Inflammatory macrophage treated with lipopolysaccharide for 1 hour (primary cell): ENCODE data around the gene RPS26.
A peak's percentile ranks its signal among the peaks of the same experiment; 100 is the strongest.
"Not testable (repeated sequence)": the region's sequence is repeated elsewhere in the genome, so short reads cannot be mapped to it uniquely, and the experiment has no call there.

Source experiments
- DNase-seq, 2 donors: peaks; one replicate each; pipeline ENCODE4 v3.0.0-alpha.2; 2020 to 2022

Gene RPS26

DNA sequence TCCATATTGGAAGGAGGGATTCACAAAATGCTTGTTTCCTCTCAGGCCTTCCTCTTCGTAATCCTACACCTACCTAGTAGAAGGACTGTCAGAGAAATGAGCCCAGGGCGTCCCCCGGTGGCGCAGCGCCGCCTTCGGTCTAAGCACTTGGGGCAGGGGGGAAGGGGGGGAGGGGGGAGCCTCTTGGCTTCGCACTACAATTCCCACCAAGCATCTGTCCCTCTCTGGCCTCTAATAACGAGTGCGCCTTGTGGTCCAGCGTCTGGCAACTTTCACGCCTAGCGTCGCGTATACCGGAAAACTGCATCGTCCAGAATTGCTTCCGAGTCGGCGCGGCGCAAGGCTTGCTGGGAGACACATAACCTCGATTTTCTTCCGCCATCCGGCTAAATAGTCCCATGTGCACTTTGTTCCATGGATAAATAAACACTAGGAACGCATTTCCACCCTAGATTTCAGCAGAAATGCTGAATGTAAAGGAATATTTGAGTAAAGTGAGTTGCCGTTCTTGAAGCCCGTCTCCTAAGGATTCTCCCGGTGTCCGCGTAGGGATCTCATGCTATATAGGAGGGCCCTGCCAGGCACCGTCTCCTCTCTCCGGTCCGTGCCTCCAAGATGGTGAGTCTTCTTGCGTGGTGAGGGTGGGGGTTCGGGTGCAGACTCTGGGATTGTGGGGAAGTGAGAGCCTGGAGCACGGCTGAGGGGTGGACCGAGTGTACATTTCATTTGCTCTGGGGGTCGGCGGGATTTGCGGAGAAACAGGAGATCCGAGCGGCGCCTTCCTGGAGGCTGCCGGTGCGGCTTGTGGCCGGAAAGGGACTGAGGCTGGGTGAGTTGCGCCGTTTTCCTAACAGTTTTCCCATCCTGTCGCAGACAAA lies at the start of gene RPS26:
Gene RPS26 (plus strand): TSS at position 367 of the 878 bp plus-strand sequence. CDS start 249 bp downstream, at position 616.
- peak; percentile 92 to 93 for DNase-seq

DNA sequence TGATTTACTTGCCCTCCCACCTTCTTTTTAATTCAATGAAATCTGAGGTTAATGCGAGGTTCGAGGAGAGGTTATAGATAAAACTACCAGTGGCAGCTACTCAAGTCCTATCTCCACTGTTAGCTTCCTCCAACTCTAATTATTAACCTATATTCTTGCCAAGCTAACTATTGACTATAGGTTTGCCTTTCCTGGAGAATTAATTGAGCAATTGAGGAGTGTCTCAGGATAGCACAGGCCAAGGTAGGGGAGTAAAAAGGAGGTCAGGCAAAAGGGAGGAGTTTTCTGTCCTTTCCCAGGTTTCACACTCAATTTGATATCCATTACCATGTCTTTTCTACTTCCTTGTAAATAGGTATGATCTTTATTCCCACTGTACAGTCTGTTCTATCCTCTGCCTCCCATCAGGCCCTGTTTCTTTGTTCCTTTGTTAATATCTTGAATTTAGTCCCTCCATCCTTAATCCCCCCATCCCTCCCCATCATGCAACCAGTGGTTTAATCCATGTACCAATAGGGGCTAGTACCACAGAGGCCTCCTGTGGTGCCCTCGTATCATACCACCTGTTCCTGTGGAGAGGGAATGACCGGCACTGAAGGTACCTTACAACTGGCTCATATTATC lies 48.4 kb upstream of the RPS26 start:
- DNase-seq, result no peak

DNA sequence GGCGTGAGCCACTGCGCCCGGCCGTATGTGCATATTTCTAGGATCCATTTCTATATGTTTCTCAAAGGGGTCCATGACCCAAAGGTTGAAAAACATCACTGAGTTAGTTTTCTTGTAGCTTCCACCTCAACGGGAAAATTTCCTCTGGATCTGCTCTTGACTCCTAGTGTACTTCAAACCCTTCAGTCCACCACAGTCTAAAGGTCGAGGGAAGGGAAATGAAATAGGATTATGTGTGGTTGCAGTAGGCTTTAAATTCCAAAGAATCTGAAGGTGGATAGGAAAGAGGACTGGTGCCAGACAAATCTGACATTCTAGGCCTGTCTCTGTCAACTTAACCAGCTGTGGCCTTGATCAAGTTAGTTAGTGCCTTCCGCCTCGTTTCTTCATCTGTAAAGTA lies 46.4 kb upstream of the RPS26 start:
- DNase-seq, result no peak

DNA sequence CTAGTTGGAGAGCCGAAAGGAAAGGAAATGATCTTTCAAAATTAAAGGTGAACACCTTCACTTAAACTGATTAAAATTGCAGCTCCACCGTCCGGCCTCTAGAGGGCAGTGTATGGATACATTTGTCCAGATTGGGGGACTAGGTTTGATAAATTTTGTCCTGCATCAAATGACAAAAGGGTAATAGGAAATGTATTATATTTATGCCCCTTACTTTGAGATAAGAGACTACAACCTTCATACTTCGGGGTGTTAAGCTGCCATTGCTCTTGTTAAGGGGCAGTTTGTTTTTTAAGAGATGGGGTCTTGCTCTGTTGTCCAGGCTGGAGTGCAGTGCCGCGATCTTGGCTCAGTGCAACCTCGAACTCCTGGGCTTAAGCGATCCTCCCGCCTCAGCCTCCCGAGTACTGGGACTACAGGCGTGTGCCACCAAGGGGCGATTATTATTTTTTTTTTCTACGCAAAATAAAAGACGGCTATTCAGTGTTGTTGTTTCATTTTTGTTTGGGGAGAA lies 45.5 kb upstream of the RPS26 start:
- DNase-seq, result peak; percentile 44 to 83

DNA sequence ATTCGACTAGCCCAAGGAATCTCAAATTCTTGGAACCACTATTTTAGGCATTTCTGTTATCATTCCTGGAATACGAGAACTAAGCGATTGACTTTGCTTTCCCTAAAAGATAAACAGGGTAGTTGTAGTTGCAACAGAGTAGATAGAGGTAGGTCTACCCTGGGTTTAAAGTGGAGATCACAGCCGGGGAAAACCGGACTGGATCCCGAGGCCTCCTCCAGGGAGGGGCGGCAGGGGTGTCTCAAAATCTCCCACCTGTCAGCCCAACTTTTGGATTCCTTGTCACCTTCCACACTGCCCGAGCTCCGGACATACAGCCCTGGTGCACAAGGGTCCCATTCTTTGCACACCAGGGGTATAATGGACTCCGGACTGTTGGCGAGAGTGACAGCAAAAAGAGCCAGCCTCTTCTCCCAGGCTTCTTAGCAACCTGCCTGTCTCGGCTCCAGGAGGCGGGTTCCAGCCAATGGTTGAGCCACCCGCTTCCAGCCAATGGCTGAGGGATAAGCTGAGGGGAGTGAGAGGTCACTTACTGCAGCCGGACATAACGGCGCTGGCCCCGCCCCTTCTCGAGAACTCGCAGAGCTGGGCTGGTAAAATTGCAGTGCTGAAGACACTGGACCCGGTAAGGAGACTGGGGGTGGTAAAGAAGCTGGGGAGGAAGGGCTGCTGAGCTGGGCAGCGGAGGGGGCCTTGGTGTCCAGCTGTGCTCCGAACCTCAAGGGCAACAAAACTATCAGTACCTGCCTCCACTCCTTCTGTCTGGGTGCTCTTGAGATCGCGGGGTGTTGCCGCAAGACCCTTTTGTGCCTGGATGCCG lies 44.8 kb upstream of the RPS26 start, which contains the start of gene SUOX:
Gene SUOX (plus strand): TSS at position 562 of the 820 bp plus-strand sequence. CDS start 4,946 bp downstream, outside the sequence.
- DNase-seq, result peak; percentile 95 to 96

DNA sequence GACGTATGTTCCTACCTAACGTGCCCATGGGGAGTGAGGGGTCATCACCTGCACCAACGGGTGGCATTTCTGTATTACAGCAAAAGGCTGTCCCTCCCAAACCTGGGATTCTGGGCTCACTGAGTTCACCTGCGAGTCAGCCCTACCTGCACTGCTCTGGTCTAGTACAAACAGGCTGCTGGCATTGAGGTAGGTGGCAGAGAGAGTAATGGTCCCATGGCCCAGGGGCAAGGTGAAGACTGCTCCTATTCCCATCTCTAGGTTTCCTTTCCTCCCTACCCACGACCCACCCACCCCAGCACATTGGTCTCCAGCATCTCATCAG lies 44.2 kb upstream of the RPS26 start:
- DNase-seq, result no peak

DNA sequence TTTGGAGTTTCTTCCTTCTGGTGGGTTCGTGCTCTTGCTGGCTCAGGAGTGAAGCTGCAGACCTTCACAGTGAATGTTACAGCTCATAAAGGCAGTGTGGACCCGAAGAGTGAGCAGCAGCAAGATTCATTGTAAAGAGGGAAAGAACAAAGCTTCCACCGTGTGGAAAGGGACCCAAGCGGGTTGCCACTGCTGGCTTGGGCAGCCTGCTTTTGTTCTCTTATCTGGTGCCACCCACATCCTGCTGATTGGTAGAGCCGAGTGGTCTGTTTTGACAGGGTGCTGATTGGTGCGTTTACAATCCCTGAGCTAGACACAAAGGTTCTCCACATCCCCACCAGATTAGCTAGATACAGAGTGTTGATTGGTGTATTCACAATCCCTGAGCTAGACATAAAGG lies 42.2 kb upstream of the RPS26 start:
- DNase-seq, result not testable (repeated sequence)

DNA sequence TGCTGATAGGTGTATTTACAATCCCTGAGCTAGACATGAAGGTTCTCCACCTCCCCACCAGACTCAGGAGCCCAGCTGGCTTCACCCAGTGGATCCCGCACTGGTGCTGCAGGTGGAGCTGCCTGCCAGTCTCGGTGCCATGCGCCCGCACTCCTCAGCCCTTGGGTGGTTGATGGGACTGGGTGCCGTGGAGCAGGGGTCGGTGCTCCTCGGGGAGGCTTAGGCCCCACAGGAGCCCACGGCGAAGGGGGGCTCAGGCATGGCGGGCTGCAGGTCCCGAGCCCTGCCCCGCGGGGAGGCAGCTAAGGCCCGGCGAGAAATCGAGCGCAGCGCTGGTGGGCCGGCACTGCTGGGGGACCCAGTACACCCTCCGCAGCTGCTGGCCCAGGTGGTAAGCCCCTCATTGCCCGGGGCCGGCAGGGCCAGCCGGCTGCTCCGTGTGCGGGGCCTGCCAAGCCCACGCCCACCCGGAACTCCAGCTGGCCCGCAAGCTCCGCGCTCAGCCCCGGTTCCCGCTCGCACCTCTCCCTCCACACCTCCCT lies 41.6 kb upstream of the RPS26 start:
- DNase-seq, result not testable (repeated sequence)

DNA sequence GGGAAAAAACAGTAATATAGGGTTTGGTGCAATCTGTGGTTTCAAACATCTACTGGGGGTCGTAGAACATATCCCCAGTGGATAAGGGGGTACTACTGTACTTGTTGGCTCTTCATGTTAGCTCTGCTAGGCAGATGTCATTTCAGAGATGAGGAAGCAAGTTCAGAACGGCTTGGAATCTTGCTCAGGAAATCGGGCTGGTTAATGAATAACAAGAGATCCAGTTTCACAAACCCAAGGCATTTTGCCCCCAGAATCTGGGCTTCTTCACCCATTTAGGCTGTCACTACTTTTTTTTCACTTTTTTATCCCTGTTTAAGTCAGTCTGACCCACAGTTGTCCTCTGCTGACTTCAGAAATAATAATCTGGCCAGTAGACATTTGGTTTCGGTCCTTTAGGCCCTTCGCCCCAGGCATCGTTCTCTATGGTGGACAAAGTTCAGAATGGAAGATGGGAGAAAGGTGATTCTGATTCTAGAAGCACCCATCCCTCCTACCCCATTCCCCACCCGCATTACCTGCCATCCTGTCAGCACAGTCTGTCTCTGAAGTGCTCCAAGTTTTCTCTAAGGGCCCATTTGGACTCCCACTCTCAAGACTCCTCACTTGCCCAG lies 40.1 kb upstream of the RPS26 start:
- DNase-seq, result no peak

DNA sequence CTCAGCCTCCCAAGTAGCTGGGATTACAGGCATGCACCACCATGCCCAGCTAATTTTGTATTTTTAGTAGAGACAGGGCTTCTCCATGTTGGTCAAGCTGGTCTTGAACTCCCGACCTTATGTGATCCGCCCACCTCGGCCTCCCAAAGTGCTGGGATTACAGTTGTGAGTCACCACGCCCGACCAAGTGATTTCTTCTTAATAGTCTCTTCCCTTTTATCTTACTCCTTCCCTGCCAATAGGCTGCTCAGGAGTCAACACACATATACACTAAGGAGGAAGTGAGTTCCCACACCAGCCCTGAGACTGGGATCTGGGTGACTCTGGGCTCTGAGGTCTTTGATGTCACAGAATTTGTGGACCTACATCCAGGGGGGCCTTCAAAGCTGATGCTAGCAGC lies 38.3 kb upstream of the RPS26 start:
- DNase-seq, result peak; percentile 58 to 82

DNA sequence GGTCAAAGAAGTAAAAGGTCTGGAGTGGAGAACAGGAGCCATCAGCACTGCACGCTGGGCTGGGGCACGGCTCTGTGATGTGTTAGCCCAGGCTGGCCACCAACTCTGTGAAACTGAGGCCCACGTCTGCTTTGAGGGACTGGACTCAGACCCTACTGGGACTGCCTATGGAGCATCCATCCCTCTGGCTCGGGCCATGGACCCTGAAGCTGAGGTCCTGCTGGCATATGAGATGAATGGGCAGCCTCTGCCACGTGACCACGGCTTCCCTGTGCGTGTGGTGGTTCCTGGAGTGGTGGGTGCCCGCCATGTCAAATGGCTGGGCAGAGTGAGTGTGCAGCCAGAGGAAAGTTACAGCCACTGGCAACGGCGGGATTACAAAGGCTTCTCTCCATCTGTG lies 37.5 kb upstream of the RPS26 start:
- no peak for DNase-seq

DNA sequence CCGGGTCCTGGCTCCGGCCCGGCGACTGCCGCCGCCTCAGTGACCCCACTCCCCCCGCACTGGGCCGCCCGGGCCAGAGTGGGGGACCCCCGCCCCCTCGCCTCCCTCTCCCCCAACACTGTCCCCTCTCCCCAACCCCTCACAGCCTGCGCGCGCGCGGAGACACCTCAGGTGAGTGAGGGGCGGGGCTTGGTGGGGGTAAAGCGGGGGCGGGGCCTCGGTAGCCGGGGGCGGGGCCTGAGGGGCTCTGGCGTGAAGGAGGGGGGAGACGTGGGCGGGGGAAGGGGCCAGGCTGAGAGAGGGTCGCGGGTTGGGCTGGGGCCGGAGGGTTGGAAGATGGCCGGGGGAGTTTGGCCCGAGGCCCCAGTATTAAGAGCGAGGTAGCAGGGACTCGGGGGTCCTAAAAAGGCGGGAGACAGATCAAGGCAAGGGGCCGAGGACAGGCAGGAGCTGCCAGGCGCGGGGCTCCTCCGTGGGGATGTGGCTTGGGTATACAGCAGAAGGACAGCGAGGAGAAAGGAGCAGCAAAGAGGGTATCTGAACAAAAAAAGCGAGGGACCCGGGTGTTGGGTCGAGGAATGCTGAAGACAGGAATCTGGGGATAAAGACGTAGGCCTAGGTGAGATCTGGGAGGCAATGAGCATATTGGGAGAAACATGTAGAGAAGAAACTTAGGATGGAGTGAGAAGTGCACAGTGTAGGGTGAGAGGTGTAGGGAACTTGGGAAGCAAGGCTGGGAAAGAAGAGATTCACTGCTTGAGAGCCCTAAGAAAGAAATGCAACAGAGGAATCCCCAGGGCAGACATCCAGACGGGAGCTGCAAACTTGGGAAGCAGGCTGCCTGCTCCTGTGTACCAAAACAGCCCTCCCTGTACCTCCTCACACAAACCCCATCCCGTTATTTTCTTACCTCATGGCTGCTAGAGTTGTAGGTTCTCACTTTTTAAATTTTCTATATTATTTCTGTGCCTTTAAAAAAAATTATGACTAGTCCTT lies 33.9 kb upstream of the RPS26 start:
- no peak for DNase-seq

DNA sequence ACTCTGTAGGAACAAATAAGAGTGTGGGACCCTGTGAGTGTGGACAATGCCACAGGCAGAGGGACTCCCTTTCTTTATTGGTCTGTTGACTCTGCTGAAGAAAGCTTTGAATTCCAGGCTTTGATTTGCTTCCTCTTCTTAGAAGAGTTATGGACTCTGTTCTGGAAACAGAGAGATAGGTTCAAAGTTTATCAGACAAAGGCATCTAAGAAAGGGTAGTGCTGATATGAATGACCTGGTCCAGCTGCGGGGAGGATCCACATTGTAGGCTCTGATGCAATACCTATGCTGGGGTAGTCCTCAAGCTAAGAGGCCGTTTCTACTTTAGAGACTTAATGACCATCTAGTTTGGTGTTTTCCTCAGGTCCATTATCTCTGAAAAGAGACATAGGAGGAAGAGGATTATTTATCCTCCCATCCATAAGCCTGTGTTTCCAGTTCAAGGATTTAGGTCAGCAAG lies 31.6 kb upstream of the RPS26 start:
- no peak for DNase-seq

DNA sequence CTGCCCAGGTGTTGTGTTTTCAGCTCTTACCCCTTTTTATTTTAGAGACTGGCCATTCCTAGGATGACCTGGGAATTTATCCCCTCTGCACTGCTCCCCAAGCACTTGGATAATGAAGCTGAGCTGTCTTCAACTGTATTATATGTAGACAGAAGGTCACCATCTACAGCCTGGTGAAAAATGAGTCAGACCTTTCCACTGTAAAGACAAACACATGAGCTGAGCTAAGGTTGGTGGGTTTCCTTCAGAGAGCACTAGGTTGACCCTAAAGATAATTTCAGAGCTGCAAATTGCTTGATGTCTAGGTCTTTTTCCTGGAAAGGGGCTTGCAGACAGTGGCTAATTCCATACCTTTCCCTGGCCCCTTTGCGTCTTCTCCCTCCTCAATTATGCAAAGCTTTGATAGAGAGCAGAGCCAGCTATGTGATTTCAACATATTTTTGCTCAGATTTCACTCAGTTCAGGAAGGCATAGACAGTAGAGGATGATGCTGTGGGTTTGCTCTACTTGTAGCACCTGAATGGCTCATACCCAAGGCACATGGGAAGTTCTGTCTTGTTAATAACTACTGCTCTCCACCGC lies 30.1 kb upstream of the RPS26 start:
- no peak for DNase-seq

DNA sequence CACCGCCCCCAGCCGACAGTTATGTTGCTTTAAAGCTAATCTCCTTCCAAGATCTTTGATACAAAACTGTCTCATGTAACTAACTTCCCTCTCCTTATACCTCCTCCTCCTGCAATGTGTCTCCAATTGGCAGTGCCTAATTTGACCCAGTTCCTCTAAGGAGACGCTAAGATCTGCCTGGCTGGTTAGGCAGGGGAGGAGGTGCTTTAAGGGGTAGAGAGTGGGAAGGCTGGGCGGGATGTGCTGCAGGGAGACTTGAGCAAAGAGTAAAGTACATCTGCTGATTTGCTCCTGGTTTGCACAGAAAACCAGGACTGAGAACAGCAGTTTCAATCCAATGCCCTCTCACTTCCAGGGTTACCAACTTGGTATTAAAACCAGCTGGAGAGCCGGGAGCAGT lies 28.2 kb upstream of the RPS26 start:
- no peak for DNase-seq

DNA sequence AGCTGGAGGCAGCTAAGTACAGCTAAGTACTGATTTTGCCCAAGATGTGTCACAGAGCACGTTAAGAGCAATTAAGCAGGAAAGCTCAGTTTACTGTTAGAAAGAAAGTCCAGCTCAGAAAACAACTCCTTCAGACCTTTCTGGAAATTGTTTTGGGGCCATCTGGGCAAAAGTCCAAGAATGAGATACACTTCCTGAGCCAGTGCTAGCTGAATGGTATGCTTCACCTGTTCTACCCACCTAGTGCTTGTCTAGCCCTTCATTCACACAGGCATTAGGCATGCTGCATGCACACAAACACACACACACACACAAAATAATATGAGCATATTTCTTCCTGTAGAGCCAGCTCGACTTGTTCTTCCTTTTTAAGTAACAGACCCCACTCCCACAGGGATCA lies 27.5 kb upstream of the RPS26 start:
- no peak for DNase-seq

DNA sequence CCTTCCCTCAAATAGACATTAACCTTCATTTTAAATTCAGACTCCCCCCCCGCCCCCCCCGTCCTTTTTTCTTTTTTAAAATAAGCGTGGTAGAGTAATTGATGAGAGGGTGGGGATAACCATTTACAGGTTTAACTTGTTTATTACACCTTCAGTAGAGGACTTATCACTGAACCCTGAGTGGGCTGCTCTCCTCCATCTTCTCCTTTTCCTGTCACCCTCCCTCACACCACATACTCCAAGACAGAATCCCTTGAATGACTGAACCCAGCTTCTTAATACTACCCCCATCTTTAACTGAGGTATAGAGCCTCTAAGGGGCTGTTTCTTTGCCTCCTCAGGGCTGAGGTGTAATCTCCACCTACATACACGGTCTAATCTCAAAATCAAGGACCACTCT lies 24.5 kb upstream of the RPS26 start:
- DNase-seq, result no peak

DNA sequence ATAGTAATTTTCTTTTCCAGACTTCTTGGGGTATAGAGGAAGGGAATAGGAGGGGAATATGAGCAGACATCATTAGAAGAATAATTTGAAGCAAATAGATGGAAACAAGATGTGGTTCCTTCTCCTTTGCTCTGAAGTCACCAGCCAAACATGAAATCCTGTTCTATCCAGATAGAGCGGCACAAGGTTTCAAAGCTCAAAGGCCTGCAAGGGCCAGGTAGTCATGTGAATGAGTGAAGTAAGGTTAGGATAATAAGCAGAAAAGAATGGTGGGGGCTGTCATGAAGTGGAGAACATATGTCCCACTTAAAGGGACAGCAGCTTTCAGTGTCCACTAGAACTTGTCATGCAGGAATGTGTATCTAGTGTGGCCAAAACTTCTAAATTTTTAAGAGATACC lies 23.4 kb upstream of the RPS26 start:
- no peak for DNase-seq

DNA sequence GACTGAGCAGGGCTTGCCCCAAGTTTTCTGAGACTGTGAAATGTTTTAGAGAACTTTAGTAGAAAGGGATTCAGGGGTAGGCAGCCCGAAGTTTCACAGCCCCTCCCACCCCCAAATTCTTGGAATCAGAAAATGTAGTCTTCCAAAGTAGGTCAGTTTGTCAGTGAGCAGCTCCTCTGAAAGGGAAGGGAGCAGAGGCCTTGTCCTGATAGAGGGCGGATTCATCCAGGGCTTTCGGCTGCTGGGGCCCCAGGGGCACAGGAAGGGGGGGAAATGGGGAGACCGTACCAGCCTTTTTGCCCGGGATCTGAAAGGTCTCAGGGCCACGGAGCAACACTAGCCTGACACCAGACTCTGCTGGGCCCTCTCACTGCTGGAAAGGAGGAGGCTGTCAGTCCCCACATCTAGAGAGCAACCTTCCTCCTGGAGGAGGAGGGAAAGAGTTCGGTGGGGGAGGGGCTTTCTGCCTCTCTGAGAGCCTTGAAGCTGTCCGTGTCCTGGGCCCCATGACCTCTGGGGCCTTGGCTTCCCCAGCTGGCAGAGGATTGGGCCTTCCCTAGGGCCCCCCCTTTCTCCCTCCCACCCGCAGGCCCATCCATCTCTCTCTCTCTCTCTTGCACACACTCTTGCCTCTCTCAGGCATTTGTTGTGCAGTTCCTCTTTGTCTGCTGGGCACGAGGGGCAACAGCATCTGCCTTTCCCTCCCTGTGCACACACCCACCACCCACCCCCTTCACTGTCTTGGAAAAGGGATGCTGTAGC lies 21.1 kb upstream of the RPS26 start, which contains the start of gene IKZF4:
Gene IKZF4 (plus strand): TSS at position 621 of the 762 bp plus-strand sequence. CDS start 451 bp downstream, outside the sequence.
- peak; percentile 34 to 56 for DNase-seq
